ENCODE results near the gene STRN3.
A peak's percentile ranks its signal among the peaks of the same experiment; 100 is the strongest.

The STRN3 gene

DNA sequence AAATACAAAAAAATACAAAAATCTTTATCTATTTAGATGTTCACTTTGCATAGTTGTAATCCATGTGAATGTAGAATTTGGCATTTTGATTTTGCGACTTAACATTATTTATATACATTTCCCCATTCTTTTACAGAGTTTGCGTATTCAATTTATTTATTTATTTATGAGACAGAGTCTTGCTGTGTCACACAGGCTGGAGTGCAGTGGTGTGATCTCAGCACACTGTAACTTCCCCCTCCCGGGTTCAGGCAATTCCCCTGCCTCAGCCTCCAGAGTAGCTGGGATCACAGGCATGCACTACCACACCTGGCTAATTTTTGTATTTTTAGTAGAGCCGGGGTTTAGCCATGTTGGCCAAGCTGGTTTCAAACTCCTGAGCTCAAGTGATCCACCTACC is 25.3 kb upstream of the STRN3 start:
- no CpG with 5 or more reads among the region's 4 CpGs for WGBS, 2 donors (ENCODE audit: extremely low coverage in 2 of 2, insufficient read length in 2 of 2, insufficient replicate concordance in 1 of 2)

GRCh38 chr14:31051023-31051422 is 24.8 kb upstream of the STRN3 start:
- H3K4me2 ChIP-seq (ENCODE audit: insufficient read depth, low read length, poor library complexity, severe bottlenecking), result no peak overlapping the region
- no peak overlapping the region for H3K9ac ChIP-seq (ENCODE audit: low read depth, low read length, poor library complexity)
- no peak overlapping the region for H3K4me3 ChIP-seq (ENCODE audit: low read length in 2 of 2)
- H2BK5ac ChIP-seq (ENCODE audit: low read length), result no peak overlapping the region
- no peak overlapping the region for H3K23ac ChIP-seq (ENCODE audit: low read depth, low read length, poor library complexity)
- H2BK15ac ChIP-seq (ENCODE audit: low read length), result no peak overlapping the region
- H2BK120ac ChIP-seq (ENCODE audit: low read depth, low read length), result no peak overlapping the region
- no peak overlapping the region for H3K18ac ChIP-seq (ENCODE audit: low read length)
- no peak overlapping the region for H3K27ac ChIP-seq (replicated peaks; ENCODE audit: low read length)
- H2AFZ ChIP-seq (ENCODE audit: low read length), result no peak overlapping the region
- H3K14ac ChIP-seq (ENCODE audit: low read length), result no peak overlapping the region
- no CpG with 5 or more reads among the region's 7 CpGs for WGBS, 2 donors (ENCODE audit: extremely low coverage in 2 of 2, insufficient read length in 2 of 2, insufficient replicate concordance in 1 of 2)
- no peak overlapping the region for H2BK12ac ChIP-seq (ENCODE audit: low read length)
- H3K4me1 ChIP-seq (ENCODE audit: control insufficient read depth in 2 of 2, insufficient read depth in 1 of 2, low read depth in 1 of 2, low read length in 2 of 2), result no peaks in the 10 kb centered on the region
- H4K8ac ChIP-seq (ENCODE audit: low read depth, low read length), result no peak overlapping the region
- DNase-seq (ENCODE audit: low spot score), result no peak
- H3K79me1 ChIP-seq (ENCODE audit: low read depth, low read length), result no peaks in the 10 kb centered on the region
- no peak overlapping the region for H2AK5ac ChIP-seq (ENCODE audit: low read depth, low read length)
- H3K4ac ChIP-seq (ENCODE audit: low read length), result no peak overlapping the region
- H3K36me3 ChIP-seq (replicated peaks in 1 of 2; ENCODE audit: control insufficient read depth in 2 of 2, insufficient read depth in 2 of 2, low read length in 2 of 2), result no peaks in the 10 kb centered on the region
- no peak overlapping the region for H4K91ac ChIP-seq (ENCODE audit: low read depth, low read length, poor library complexity)
- H3K9me3 ChIP-seq (replicated peaks in 1 of 2; ENCODE audit: control insufficient read depth in 2 of 2, insufficient read depth in 1 of 2, low read depth in 1 of 2, low read length in 2 of 2), result no peaks in the 10 kb centered on the region
- no peaks in the 10 kb centered on the region for H3K27me3 ChIP-seq (ENCODE audit: control insufficient read depth in 3 of 3, insufficient read depth in 3 of 3, low read depth in 1 of 3, low read length in 3 of 3)

More for the DNA sequence above, 25.3 kb upstream of the STRN3 start:
- H4K91ac ChIP-seq (ENCODE audit: low read depth, low read length, poor library complexity), result no peak overlapping the region
- no peak overlapping the region for H2BK120ac ChIP-seq (ENCODE audit: low read depth, low read length)
- no peak overlapping the region for H2AFZ ChIP-seq (ENCODE audit: low read length)
- H2BK12ac ChIP-seq (ENCODE audit: low read length), result no peak overlapping the region
- no peaks in the 10 kb centered on the region for H3K9me3 ChIP-seq (replicated peaks in 1 of 2; ENCODE audit: control insufficient read depth in 2 of 2, insufficient read depth in 1 of 2, low read depth in 1 of 2, low read length in 2 of 2)
- no peak for DNase-seq (ENCODE audit: low spot score)
- H3K14ac ChIP-seq (ENCODE audit: low read length), result no peak overlapping the region
- H3K4me1 ChIP-seq (ENCODE audit: control insufficient read depth in 2 of 2, insufficient read depth in 1 of 2, low read depth in 1 of 2, low read length in 2 of 2), result no peaks in the 10 kb centered on the region
- H4K8ac ChIP-seq (ENCODE audit: low read depth, low read length), result no peak overlapping the region
- H3K27me3 ChIP-seq (ENCODE audit: control insufficient read depth in 3 of 3, insufficient read depth in 3 of 3, low read depth in 1 of 3, low read length in 3 of 3), result no peaks in the 10 kb centered on the region
- no peak overlapping the region for H3K4me2 ChIP-seq (ENCODE audit: insufficient read depth, low read length, poor library complexity, severe bottlenecking)
- no peak overlapping the region for H2BK15ac ChIP-seq (ENCODE audit: low read length)
- no peak overlapping the region for H3K18ac ChIP-seq (ENCODE audit: low read length)
- H2BK5ac ChIP-seq (ENCODE audit: low read length), result no peak overlapping the region
- no peak overlapping the region for H3K27ac ChIP-seq (replicated peaks; ENCODE audit: low read length)
- no peak overlapping the region for H2AK5ac ChIP-seq (ENCODE audit: low read depth, low read length)
- no peak overlapping the region for H3K9ac ChIP-seq (ENCODE audit: low read depth, low read length, poor library complexity)
- H3K23ac ChIP-seq (ENCODE audit: low read depth, low read length, poor library complexity), result no peak overlapping the region
- H3K4ac ChIP-seq (ENCODE audit: low read length), result no peak overlapping the region
- H3K4me3 ChIP-seq (ENCODE audit: low read length in 2 of 2), result no peak overlapping the region
- H3K36me3 ChIP-seq (replicated peaks in 1 of 2; ENCODE audit: control insufficient read depth in 2 of 2, insufficient read depth in 2 of 2, low read length in 2 of 2), result no peaks in the 10 kb centered on the region
- no peaks in the 10 kb centered on the region for H3K79me1 ChIP-seq (ENCODE audit: low read depth, low read length)

DNA sequence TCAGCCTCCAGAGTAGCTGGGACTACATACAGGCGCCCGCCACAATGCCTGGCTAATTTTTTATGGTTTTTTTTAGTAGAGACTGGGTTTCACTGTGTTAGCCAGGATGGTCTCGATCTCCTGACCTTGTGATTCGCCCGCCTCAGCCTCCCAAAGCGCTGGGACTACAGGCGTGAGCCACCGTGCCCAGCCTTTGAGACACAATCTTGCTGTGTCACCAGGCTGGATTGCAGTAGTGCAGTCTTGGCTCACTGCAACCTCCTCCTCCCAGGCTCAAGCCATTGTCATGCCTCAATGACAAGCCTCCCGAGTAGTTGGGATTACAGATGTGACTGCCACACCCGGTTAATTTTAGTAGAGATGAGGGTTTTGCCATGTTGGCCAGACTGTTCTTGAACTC is 21.3 kb upstream of the STRN3 start:
- Histone ChIP-seq H2AFZ (ENCODE audit: low read length) (no peak overlapping the region), H2BK120ac (ENCODE audit: low read depth, low read length) (no peak overlapping the region), H2BK15ac (ENCODE audit: low read length) (no peak overlapping the region), H4K91ac (ENCODE audit: low read depth, low read length, poor library complexity) (no peak overlapping the region), H3K36me3 (replicated peaks in 1 of 2; ENCODE audit: control insufficient read depth in 2 of 2, insufficient read depth in 2 of 2, low read length in 2 of 2) (no peaks in the 10 kb centered on the region), H2BK5ac (ENCODE audit: low read length) (no peak overlapping the region), H2BK12ac (ENCODE audit: low read length) (no peak overlapping the region), H3K23ac (ENCODE audit: low read depth, low read length, poor library complexity) (no peak overlapping the region), H3K27ac (replicated peaks; ENCODE audit: low read length) (no peak overlapping the region), H2AK5ac (ENCODE audit: low read depth, low read length) (no peak overlapping the region), H3K4me2 (ENCODE audit: insufficient read depth, low read length, poor library complexity, severe bottlenecking) (no peak overlapping the region), H3K14ac (ENCODE audit: low read length) (no peak overlapping the region), H3K18ac (ENCODE audit: low read length) (no peak overlapping the region), H3K9ac (ENCODE audit: low read depth, low read length, poor library complexity) (no peak overlapping the region), H3K4ac (ENCODE audit: low read length) (no peak overlapping the region), H3K79me1 (ENCODE audit: low read depth, low read length) (no peaks in the 10 kb centered on the region), H3K27me3 (ENCODE audit: control insufficient read depth in 3 of 3, insufficient read depth in 3 of 3, low read depth in 1 of 3, low read length in 3 of 3) (no peaks in the 10 kb centered on the region), H3K4me1 (ENCODE audit: control insufficient read depth in 2 of 2, insufficient read depth in 1 of 2, low read depth in 1 of 2, low read length in 2 of 2) (no peaks in the 10 kb centered on the region), H3K9me3 (replicated peaks in 1 of 2; ENCODE audit: control insufficient read depth in 2 of 2, insufficient read depth in 1 of 2, low read depth in 1 of 2, low read length in 2 of 2) (no peaks in the 10 kb centered on the region), H4K8ac (ENCODE audit: low read depth, low read length) (no peak overlapping the region), H3K4me3 (ENCODE audit: low read length in 2 of 2) (no peak overlapping the region)
- WGBS, 2 donors (ENCODE audit: extremely low coverage in 2 of 2, insufficient read length in 2 of 2, insufficient replicate concordance in 1 of 2), result no CpG with 5 or more reads among the region's 10 CpGs
- DNase-seq (ENCODE audit: low spot score), result no peak

GRCh38 chr14:31045501-31046080 is 19.4 kb upstream of the STRN3 start:
- H3K27ac ChIP-seq (replicated peaks; ENCODE audit: low read length), result no peak overlapping the region
- H3K4me3 ChIP-seq (ENCODE audit: low read length in 2 of 2), result no peak overlapping the region
- H3K18ac ChIP-seq (ENCODE audit: low read length), result no peak overlapping the region
- H4K8ac ChIP-seq (ENCODE audit: low read depth, low read length), result no peak overlapping the region
- H3K14ac ChIP-seq (ENCODE audit: low read length), result peak overlapping the region; percentile 38
- H2AFZ ChIP-seq (ENCODE audit: low read length), result no peak overlapping the region
- H3K9ac ChIP-seq (ENCODE audit: low read depth, low read length, poor library complexity), result no peak overlapping the region
- H3K4ac ChIP-seq (ENCODE audit: low read length), result no peak overlapping the region
- no peaks in the 10 kb centered on the region for H3K79me1 ChIP-seq (ENCODE audit: low read depth, low read length)
- no peak overlapping the region for H2BK120ac ChIP-seq (ENCODE audit: low read depth, low read length)
- no CpG with 5 or more reads among the region's 8 CpGs for WGBS, 2 donors (ENCODE audit: extremely low coverage in 2 of 2, insufficient read length in 2 of 2, insufficient replicate concordance in 1 of 2)
- H3K36me3 ChIP-seq (replicated peaks in 1 of 2; ENCODE audit: control insufficient read depth in 2 of 2, insufficient read depth in 2 of 2, low read length in 2 of 2), result no peaks in the 10 kb centered on the region
- no peak overlapping the region for H2AK5ac ChIP-seq (ENCODE audit: low read depth, low read length)
- H4K91ac ChIP-seq (ENCODE audit: low read depth, low read length, poor library complexity), result no peak overlapping the region
- no peak for DNase-seq (ENCODE audit: low spot score)
- H3K4me1 ChIP-seq (ENCODE audit: control insufficient read depth in 2 of 2, insufficient read depth in 1 of 2, low read depth in 1 of 2, low read length in 2 of 2), result no peaks in the 10 kb centered on the region
- no peak overlapping the region for H2BK12ac ChIP-seq (ENCODE audit: low read length)
- no peaks in the 10 kb centered on the region for H3K9me3 ChIP-seq (replicated peaks in 1 of 2; ENCODE audit: control insufficient read depth in 2 of 2, insufficient read depth in 1 of 2, low read depth in 1 of 2, low read length in 2 of 2)
- H2BK15ac ChIP-seq (ENCODE audit: low read length), result no peak overlapping the region
- H3K23ac ChIP-seq (ENCODE audit: low read depth, low read length, poor library complexity), result no peak overlapping the region
- no peak overlapping the region for H2BK5ac ChIP-seq (ENCODE audit: low read length)
- H3K4me2 ChIP-seq (ENCODE audit: insufficient read depth, low read length, poor library complexity, severe bottlenecking), result no peak overlapping the region
- H3K27me3 ChIP-seq (ENCODE audit: control insufficient read depth in 3 of 3, insufficient read depth in 3 of 3, low read depth in 1 of 3, low read length in 3 of 3), result no peaks in the 10 kb centered on the region

Data from neuronal stem cell (in vitro differentiated cells).